ENCODE measurements around the gene RSL24D1.

GRCh38 chr15:55202206-55202605, 5.5 kb upstream of the RSL24D1 start:
- TF ChIP-seq CTCF (conservative IDR thresholded peaks at IDR 0.05; ENCODE audit: low read length) (no peak), EZH2phosphoT487 (IDR thresholded peaks at IDR 0.05; ENCODE audit: borderline replicate concordance) (no peak)

Measured in Loucy (cell line).